AG04450 (cell line): Measurements from ENCODE around the gene MON1B. TPM values are rescaled to one million over a fixed set of nuclear protein-coding genes. Genes with fewer than 3 reads are reported as not detected.

Experiments used
- CTCF ChIA-PET: fragments of 300-600, 350-600 bp; formaldehyde crosslinking; extraction: SDS; loops from one replicate; lab custom pipeline; 2022; ENCODE audit warnings: antibody characterized with exemption, inconsistent platforms; lab: Charles Lee
- POLR2A ChIA-PET: fragments of 350-600 bp; formaldehyde crosslinking; extraction: SDS; loops from one replicate; lab custom pipeline; 2021; ENCODE audit warnings: antibody characterized with exemption, inconsistent platforms; lab: Yijun Ruan, JAX
- DNase-seq: peaks from one replicate; pipeline ENCODE4 v3.0.0-alpha.2; 2011; ENCODE audit warnings: low read depth, low spot score
- H3K27ac ChIP-seq: one replicate; pipeline ENCODE4 v1.5.1; 2012; ENCODE audit warnings: low read depth, low read length, control low read depth
- H3K27me3 ChIP-seq: one replicate; pipeline ENCODE4 v1.6.0; 2012; ENCODE audit warnings: low read length; ENCODE audit not compliant: control insufficient read depth, insufficient read depth
- H3K4me3 ChIP-seq: 2 replicates; pipeline ENCODE4 v1.5.1; 2011; ENCODE audit warnings: mild to moderate bottlenecking, low read depth, low read length, control low read depth
- H3K9me3 ChIP-seq: 2 replicates; pipeline ENCODE4 v1.5.1; 2012; ENCODE audit warnings: low read length; ENCODE audit not compliant: control insufficient read depth, insufficient read depth
- CTCF ChIP-seq: IDR thresholded peaks from 2 replicates; pipeline ENCODE4 v1.5.1; 2011; ENCODE audit warnings: low read depth, low read length, control low read depth, inconsistent platforms
- polyA plus RNA-seq: library from polyadenylated mRNA; depleted of rRNA; stranded (reverse); fragments of >200 nt; gene quantifications from 2 replicates; pipeline ENCODE4 v1.2.3, GENCODE V29; 2011

Gene MON1B
- polyA plus RNA-seq, 1 experiment: 10.9 TPM

- Histone ChIP-seq H3K27me3 (no peaks in the 10 kb centered on the region), H3K27ac (no peak overlapping the region), H3K9me3 (no peaks in the 10 kb centered on the region; the same call in 1 of the 2 replicates), H3K4me3 (no peak overlapping the region)
- ChIA-PET CTCF (interaction anchor here (1.8 kb wide), 1 partner anchor 26 kb away, joined by 5 read pairs; no protein-coding TSS in a partner anchor), POLR2A (no interaction called here)
- no peak for DNase-seq
- TF ChIP-seq CTCF: no peak
Observed at GRCh38 chr16:77197747-77198146, 6.8 kb downstream of the MON1B start.

GRCh38 chr16:77199211-77199610 is 8.2 kb downstream of the MON1B start, which contains the start of gene SYCE1L:
Gene SYCE1L (plus strand): TSS chr16:77199408. CDS start chr16:77199452, 44 bp downstream.
- H3K9me3 ChIP-seq: no peaks in the 10 kb centered on the region; the same call in 1 of the 2 replicates
- no peak for TF ChIP-seq CTCF

GRCh38 chr16:77206533-77206932 is 15.5 kb downstream of the MON1B start:
- Histone ChIP-seq H3K4me3 (no peak overlapping the region), H3K27ac (no peak overlapping the region), H3K27me3 (no peaks in the 10 kb centered on the region), H3K9me3 (no peaks in the 10 kb centered on the region)
- DNase-seq: no peak
- TF ChIP-seq CTCF: no peak
- POLR2A ChIA-PET: no interaction called here
- CTCF ChIA-PET: interaction anchor here (1.0 kb wide), 1 partner anchor 377 kb away, joined by 3 read pairs; no protein-coding TSS in a partner anchor

More at GRCh38 chr16:77199211-77199610, 8.2 kb downstream of the MON1B start, which contains the start of gene SYCE1L:
- Histone ChIP-seq H3K4me3 (no peak within 1 kb of the TSS), H3K27ac (no peak within 1 kb of the TSS), H3K27me3 (no peaks in the 10 kb centered on the region)
- ChIA-PET CTCF (no interaction called here), POLR2A (no interaction called here)
- no peak for DNase-seq

- Histone ChIP-seq H3K9me3 (no peaks in the 10 kb centered on the region), H3K4me3 (no peak overlapping the region), H3K27me3 (no peaks in the 10 kb centered on the region), H3K27ac (no peak overlapping the region)
- DNase-seq: no peak
- TF ChIP-seq CTCF: no peak
- POLR2A ChIA-PET: no interaction called here
- CTCF ChIA-PET: no interaction called here
Observed at GRCh38 chr16:77207030-77207429, 16.0 kb downstream of the MON1B start.

- POLR2A ChIA-PET: no interaction called here
- no peak for TF ChIP-seq CTCF
- no peaks in the 10 kb centered on the region for H3K27me3 ChIP-seq
- no peak overlapping the region for H3K4me3 ChIP-seq
- H3K27ac ChIP-seq: no peak overlapping the region
- H3K9me3 ChIP-seq: peaks cover 4% of the 10 kb centered on the region; the same call in 1 of the 2 replicates
- no peak for DNase-seq
- CTCF ChIA-PET: no interaction called here
Observed at GRCh38 chr16:77208382-77208781, 17.4 kb downstream of the MON1B start.
